OCI-LY1 (cell line): ENCODE measurements around the gene SPIRE2.

Source experiments
- H2AFZ ChIP-seq: fragments of 200-600 bp; sonication (generic), shearing (Covaris generic); 2 replicates; pipeline ENCODE4 v1.6.0; 2014; ENCODE audit warnings: antibody characterized with exemption, mild to moderate bottlenecking, low read length
- H3F3A ChIP-seq: fragments of 200-600 bp; sonication (generic), shearing (Covaris generic); 2 replicates; pipeline ENCODE4 v1.6.0; 2014; ENCODE audit warnings: mild to moderate bottlenecking, antibody characterized with exemption, low read length, moderate library complexity; ENCODE audit not compliant: insufficient read depth
- H3K27ac ChIP-seq: fragments of 200-600 bp; sonication (generic); 2 replicates; pipeline ENCODE4 v1.5.1; 2014; ENCODE audit warnings: low read length, mixed run types, mild to moderate bottlenecking, low read depth; ENCODE audit not compliant: poor library complexity, severe bottlenecking
- H3K27me3 ChIP-seq: fragments of 200-600 bp; sonication (generic); 2 replicates; pipeline ENCODE4 v1.6.0; 2014; ENCODE audit warnings: antibody characterized with exemption, mild to moderate bottlenecking, low read length, moderate library complexity; ENCODE audit not compliant: insufficient read depth
- H3K36me3 ChIP-seq: fragments of 200-600 bp; sonication (generic); 2 replicates; pipeline ENCODE4 v1.6.1; 2014; ENCODE audit warnings: mild to moderate bottlenecking, antibody characterized with exemption, low read length, moderate library complexity, mixed read lengths; ENCODE audit not compliant: insufficient read depth
- H3K4me1 ChIP-seq: fragments of 200-600 bp; sonication (generic); 2 replicates; pipeline ENCODE4 v1.5.1; 2014; ENCODE audit warnings: mild to moderate bottlenecking, low read length, moderate library complexity; ENCODE audit not compliant: insufficient read depth, severe bottlenecking
- H3K4me2 ChIP-seq: fragments of 200-600 bp; sonication (generic), shearing (Covaris generic); 2 replicates; pipeline ENCODE4 v1.6.1; 2014; ENCODE audit warnings: low read length
- H3K4me3 ChIP-seq: fragments of 200-600 bp; sonication (generic); 2 replicates; pipeline ENCODE4 v1.5.1; 2014; ENCODE audit warnings: low read length, low read depth, mild to moderate bottlenecking, mixed read lengths; ENCODE audit not compliant: poor library complexity, severe bottlenecking
- H3K79me2 ChIP-seq: fragments of 200-600 bp; shearing (Covaris generic); 2 replicates; pipeline ENCODE4 v1.6.1; 2016; ENCODE audit warnings: mixed run types, low read length, mixed read lengths; ENCODE audit not compliant: insufficient read depth
- H3K9ac ChIP-seq: fragments of 200-600 bp; sonication (generic), shearing (Covaris generic); 2 replicates; pipeline ENCODE4 v1.6.1; 2014; ENCODE audit warnings: mild to moderate bottlenecking, low read length, mixed read lengths
- H3K9me2 ChIP-seq: fragments of 200-600 bp; sonication (generic), shearing (Covaris generic); 2 replicates; pipeline ENCODE4 v1.6.1; 2014; ENCODE audit warnings: low read depth, mild to moderate bottlenecking, low read length, mixed read lengths
- H3K9me3 ChIP-seq: fragments of 200-600 bp; shearing (Covaris generic); 2 replicates; pipeline ENCODE4 v1.6.1; 2014; ENCODE audit warnings: low read length, mixed read lengths
- H4K20me1 ChIP-seq: fragments of 200-600 bp; sonication (generic), shearing (Covaris generic); 2 replicates; pipeline ENCODE4 v1.6.0; 2016; ENCODE audit warnings: mild to moderate bottlenecking, low read length; ENCODE audit not compliant: insufficient read depth
- CTCF ChIP-seq: fragments of 200-600 bp; sonication (generic), shearing (Covaris generic); IDR thresholded peaks from 2 replicates; pipeline ENCODE4 v1.5.1; 2017; ENCODE audit warnings: mild to moderate bottlenecking, antibody characterized with exemption, low read length, moderate library complexity, mixed read lengths
- EZH2 ChIP-seq: fragments of 200-600 bp; sonication (generic), shearing (Covaris generic); IDR thresholded peaks from 2 replicates; pipeline ENCODE4 v1.8.0; 2017; ENCODE audit warnings: borderline replicate concordance, mixed run types, mild to moderate bottlenecking, antibody characterized with exemption, low read length, moderate library complexity, mixed read lengths

Gene SPIRE2

GRCh38 chr16:89895482-89896250 lies 67.4 kb downstream of the SPIRE2 start:
- Histone ChIP-seq H3K9me2 (no peaks in the 10 kb centered on the region), H3K79me2 (no peaks in the 10 kb centered on the region), H3K4me3 (no peak overlapping the region), H3K9ac (no peak overlapping the region), H4K20me1 (no peaks in the 10 kb centered on the region), H3K27me3 (no peaks in the 10 kb centered on the region), H2AFZ (no peak overlapping the region), H3K4me1 (no peaks in the 10 kb centered on the region), H3K36me3 (peaks cover 94% of the 10 kb centered on the region), H3K27ac (no peak overlapping the region), H3K9me3 (no peaks in the 10 kb centered on the region), H3K4me2 (no peak overlapping the region), H3F3A (no peaks in the 10 kb centered on the region)
- TF ChIP-seq CTCF (no peak), EZH2 (no peak)

- H4K20me1 ChIP-seq, result no peaks in the 10 kb centered on the region
- H2AFZ ChIP-seq, result no peak overlapping the region
- no peaks in the 10 kb centered on the region for H3K9me3 ChIP-seq
- no peak overlapping the region for H3K27ac ChIP-seq
- H3F3A ChIP-seq, result no peaks in the 10 kb centered on the region
- no peak overlapping the region for H3K4me3 ChIP-seq
- H3K4me1 ChIP-seq, result no peaks in the 10 kb centered on the region
- no peak overlapping the region for H3K4me2 ChIP-seq
- no peaks in the 10 kb centered on the region for H3K79me2 ChIP-seq
- H3K36me3 ChIP-seq, result peaks cover 85% of the 10 kb centered on the region
- no peak for TF ChIP-seq EZH2
- TF ChIP-seq CTCF, result no peak
- H3K27me3 ChIP-seq, result no peaks in the 10 kb centered on the region
- H3K9me2 ChIP-seq, result no peaks in the 10 kb centered on the region
- no peak overlapping the region for H3K9ac ChIP-seq
Measured at GRCh38 chr16:89897204-89897603, 68.9 kb downstream of the SPIRE2 start.

- Histone ChIP-seq H3K4me3 (no peak overlapping the region), H4K20me1 (no peaks in the 10 kb centered on the region), H3K9me2 (no peaks in the 10 kb centered on the region), H2AFZ (no peak overlapping the region), H3K36me3 (peaks cover 81% of the 10 kb centered on the region), H3K27ac (no peak overlapping the region), H3K4me2 (no peak overlapping the region), H3K4me1 (no peaks in the 10 kb centered on the region), H3K9me3 (no peaks in the 10 kb centered on the region), H3K9ac (no peak overlapping the region), H3F3A (no peaks in the 10 kb centered on the region), H3K79me2 (no peaks in the 10 kb centered on the region), H3K27me3 (no peaks in the 10 kb centered on the region)
- TF ChIP-seq EZH2 (no peak), CTCF (no peak)
Measured at GRCh38 chr16:89898201-89898967, 70.1 kb downstream of the SPIRE2 start.
